Naive B cell (primary cell): ENCODE results near the gene IL17B. TPM values are rescaled to one million over a fixed set of nuclear protein-coding genes. Genes with fewer than 3 reads are reported as not detected.

Experiments used
- ATAC-seq, 2 donors: fragments of 150-1000 bp; cut with Tn5 transposase; 2 replicates each; pipeline ENCODE4 v1.10.0; 2021; ENCODE audit warnings: low read depth in 2 of 2, mild to moderate bottlenecking in 2 of 2, moderate library complexity in 2 of 2
- DNase-seq: peaks from one replicate; pipeline ENCODE4 v3.0.0; 2022
- H3K27ac Mint-ChIP-seq, 6 donors: one replicate each; pipeline ENCODE4 v1.8.0; 2020 to 2022; ENCODE audit warnings: mild to moderate bottlenecking in 6 of 6, mixed read lengths in 6 of 6, moderate library complexity in 5 of 6, inconsistent platforms in 2 of 6
- H3K27me3 Mint-ChIP-seq, 3 donors: one replicate each; pipeline ENCODE4 v1.8.0; 2021 to 2022; ENCODE audit warnings: mixed read lengths in 3 of 3, mild to moderate bottlenecking in 1 of 3
- H3K36me3 Mint-ChIP-seq, 2 donors: one replicate each; pipeline ENCODE4 v1.8.0; 2020 to 2022; ENCODE audit warnings: mixed read lengths in 2 of 2, inconsistent platforms in 1 of 2, mild to moderate bottlenecking in 1 of 2
- H3K4me1 Mint-ChIP-seq, 3 donors: one replicate each; pipeline ENCODE4 v1.8.0; 2020 to 2022; ENCODE audit warnings: mixed read lengths in 3 of 3, inconsistent platforms in 1 of 3, mild to moderate bottlenecking in 1 of 3, moderate library complexity in 1 of 3
- H3K4me3 Mint-ChIP-seq, 8 donors: one replicate each; pipeline ENCODE4 v1.8.0; 2020 to 2022; ENCODE audit warnings: mild to moderate bottlenecking in 8 of 8, mixed read lengths in 8 of 8, moderate library complexity in 8 of 8, inconsistent platforms in 2 of 8
- H3K9me3 Mint-ChIP-seq, 7 donors: one replicate each; pipeline ENCODE4 v1.8.0; 2020 to 2022; ENCODE audit warnings: mixed read lengths in 7 of 7, mild to moderate bottlenecking in 5 of 7, inconsistent platforms in 2 of 7, moderate library complexity in 1 of 7
- polyA plus RNA-seq, 6 donors: library from polyadenylated mRNA; unstranded; fragments of 300-500 nt; fragmentation: Illumina TruSeq; gene quantifications; one replicate each; pipeline ENCODE4 v1.2.3, GENCODE V29; 2021; ENCODE audit warnings: low read depth in 6 of 6

IL17B gene
- polyA plus RNA-seq, 6 donors from 2014 or later: not detected

DNA sequence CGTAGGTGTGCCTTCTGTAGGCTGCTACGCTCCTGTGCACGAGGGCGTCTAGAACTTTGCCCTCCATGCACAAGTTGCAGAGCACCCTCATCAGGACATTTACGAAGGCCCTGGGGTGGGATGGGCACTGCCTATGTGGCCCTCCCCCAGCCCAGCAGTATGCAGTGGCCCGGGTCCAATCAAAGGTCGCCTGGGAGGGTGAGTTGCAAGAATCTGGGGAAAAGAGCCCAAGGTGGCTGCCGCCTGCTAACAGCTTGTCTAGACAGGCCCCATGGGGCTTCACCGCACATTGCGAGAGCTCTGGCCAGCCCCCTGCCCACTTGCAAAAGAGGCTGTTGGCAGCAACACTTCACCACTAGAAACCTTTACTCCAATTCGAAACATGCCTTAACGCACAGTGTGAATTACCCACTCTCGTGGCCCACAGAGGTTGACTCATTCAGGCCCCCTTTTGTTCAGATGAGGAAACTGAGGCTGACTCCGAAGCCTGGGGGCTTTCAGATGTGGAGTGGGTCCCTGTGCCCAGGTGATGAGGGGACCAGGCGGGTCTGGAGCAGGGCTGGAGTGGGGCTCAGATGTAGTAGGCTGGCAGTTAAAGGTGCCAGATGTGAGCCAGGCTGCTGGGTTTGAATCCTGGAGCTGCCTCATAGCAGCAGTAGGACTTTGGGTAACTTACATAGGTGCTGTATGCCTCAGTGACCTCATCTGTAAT is 31.8 kb upstream of the IL17B start:
- Mint-ChIP-seq H3K9me3 (no peaks in the 10 kb centered on the region), H3K27me3 (peaks cover 5 to 27% (median 11%) of the 10 kb centered on the region in 3 donors), H3K4me1 (no peaks in the 10 kb centered on the region), H3K27ac (no peak overlapping the region), H3K4me3 (no peak overlapping the region), H3K36me3 (no peaks in the 10 kb centered on the region)
- no peak for ATAC-seq
- DNase-seq: no peak

DNA sequence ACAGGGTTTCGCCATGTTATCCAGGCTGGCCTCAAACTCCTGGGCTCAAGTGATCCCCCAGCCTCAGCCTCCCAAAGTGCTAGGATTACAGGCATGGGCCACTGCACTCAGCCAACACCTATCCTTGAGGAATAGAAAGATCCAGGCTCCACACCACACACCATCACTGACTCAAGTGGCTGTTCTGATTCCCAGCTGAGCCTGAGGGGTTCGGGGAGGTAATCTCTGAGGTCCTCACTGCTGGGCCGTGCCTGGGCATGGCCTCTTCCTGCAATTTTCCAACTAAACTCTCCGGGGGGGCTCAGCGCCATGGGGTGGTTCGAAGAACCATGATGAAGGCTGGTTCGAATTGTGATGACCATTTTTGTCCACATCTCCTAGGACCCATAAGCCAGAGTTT is 31.0 kb upstream of the IL17B start:
- Mint-ChIP-seq H3K9me3 (no peaks in the 10 kb centered on the region), H3K36me3 (no peaks in the 10 kb centered on the region), H3K27me3 (peaks cover 5 to 27% (median 16%) of the 10 kb centered on the region in 3 donors), H3K4me3 (no peak overlapping the region), H3K27ac (no peak overlapping the region), H3K4me1 (no peaks in the 10 kb centered on the region)
- ATAC-seq (no peak), DNase-seq (no peak)

DNA sequence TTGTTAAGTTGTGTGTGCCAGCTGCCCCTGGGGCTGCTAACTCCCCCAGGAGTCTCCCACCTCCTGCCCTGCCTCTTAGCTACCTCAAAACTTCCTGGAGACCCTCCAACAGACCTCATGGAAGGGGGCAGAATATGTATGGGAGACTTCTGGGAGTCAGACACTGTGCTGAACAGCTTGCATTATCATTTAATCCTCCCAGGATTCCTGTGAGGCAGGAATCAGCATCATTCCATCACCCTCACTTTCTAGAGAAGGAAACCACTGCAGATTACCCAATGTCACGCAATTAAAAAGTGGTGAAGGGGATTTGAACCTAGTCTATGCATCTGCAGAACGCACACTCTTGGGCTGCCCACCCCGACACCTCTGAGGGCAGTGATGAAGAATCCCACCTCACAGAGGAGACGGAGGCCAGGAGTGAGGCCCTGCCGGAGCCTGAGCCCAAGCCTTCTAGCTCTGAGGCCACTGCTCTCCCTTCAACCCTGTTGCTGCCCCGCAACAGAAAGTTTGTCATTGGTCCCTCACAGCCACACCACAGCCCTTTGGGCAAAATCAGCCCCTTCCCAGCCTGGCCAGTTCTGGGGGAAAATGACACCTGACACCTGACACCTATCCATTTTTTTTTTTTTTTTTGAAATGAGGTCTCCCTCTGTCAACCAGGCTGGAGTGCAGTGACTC is 30.3 kb upstream of the IL17B start:
- no peak for ATAC-seq
- Mint-ChIP-seq H3K9me3 (no peaks in the 10 kb centered on the region), H3K36me3 (no peaks in the 10 kb centered on the region), H3K27me3 (peaks cover 5 to 27% (median 10%) of the 10 kb centered on the region in 3 donors), H3K4me1 (no peaks in the 10 kb centered on the region), H3K4me3 (no peak overlapping the region), H3K27ac (no peak overlapping the region)
- no peak for DNase-seq

DNA sequence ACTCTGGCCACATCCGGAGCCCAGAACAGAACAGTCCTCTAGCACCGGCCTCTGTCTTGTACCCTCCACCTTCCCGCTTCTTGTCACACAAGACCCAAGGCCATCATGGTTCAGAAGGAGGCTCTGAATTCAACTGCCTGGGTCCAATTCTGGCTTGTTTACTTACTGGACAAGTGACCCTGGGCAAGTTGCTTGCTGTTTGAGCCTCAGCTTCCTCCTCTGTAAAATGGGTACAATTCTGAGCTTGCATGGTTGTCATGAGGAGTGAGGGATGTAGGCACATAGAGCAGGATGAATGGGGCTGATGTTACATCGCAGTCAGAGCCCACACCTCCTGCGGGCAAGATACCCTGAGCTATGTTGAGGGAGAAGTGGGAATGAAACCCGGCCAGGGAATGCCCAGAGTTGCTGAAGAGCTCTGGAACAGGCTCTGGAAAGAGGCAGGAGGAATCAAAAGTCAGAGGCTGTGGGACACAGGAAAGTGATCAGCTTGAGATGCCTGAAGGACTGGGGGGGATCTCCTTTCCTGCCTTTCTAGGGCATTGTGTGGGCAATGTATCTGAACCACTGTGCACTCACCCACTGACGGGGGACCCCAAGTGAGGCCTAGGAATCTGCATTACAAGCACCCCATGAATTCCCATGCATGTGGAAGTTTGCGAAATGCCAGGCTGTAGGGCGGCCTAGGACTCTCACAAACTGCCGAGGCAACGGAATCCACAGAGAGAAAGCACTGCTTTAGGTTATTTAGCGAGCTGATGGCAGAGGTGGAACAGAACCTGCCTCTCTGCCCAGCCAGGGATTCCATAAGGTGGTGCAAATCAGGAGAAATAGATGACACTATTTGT is 29.4 kb upstream of the IL17B start:
- Mint-ChIP-seq H3K36me3 (no peaks in the 10 kb centered on the region), H3K4me1 (no peaks in the 10 kb centered on the region), H3K9me3 (no peaks in the 10 kb centered on the region), H3K4me3 (peak overlapping the region in 1 of 8 donors; percentile 70), H3K27ac (no peak overlapping the region), H3K27me3 (peaks cover 5 to 31% (median 16%) of the 10 kb centered on the region in 3 donors)
- DNase-seq (no peak), ATAC-seq (no peak)

DNA sequence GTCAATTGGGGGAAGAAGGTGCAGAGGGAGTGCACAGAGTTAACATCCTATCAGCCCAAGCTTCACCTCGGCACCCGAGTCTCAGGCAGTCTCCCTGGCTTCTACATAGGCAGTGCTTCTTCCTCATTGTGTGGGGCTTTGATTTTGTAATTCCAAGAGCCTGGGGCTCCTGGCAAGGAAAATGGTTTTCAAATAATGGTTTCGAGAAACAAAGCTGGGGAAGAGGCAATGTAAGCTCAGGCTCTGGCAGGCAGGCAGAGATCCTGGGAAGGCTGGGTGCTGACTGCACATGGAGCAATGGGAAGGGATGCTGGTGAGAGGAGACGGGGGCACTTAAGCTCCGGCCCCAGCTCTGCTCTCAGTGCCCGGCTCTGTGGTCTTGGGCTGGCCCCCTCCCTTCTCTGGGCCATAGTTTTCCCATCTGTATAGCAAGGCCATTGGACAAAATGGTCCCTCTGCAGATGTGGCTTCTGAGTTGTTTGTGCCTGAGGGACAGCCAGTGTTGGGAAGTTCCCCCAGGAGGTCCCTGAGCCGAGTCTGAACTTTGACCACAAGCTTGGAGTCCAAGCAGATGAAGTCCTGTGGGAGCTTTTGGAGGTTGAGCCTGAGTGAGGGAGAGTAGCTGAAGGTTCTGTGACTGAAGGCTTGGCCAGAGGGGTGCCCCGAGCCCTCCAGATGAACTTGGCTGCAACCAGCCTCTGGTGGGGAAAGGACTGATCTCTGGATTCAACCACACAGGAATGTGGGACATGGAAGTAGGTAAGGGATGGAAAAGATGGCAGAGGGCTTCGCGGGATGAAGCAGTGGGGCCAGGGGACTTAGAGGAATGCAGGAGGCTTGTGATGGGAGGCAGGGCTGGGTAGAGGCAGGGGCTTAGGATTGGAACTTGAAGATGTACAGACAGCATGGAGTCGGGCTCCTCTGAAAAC is 28.5 kb upstream of the IL17B start:
- Mint-ChIP-seq H3K27ac (peak overlapping the region in 1 of 6 donors; percentile 60), H3K9me3 (no peaks in the 10 kb centered on the region), H3K4me3 (peak overlapping the region in 1 of 8 donors; percentile 70), H3K36me3 (no peaks in the 10 kb centered on the region), H3K27me3 (peaks cover 5 to 23% (median 16%) of the 10 kb centered on the region in 3 donors), H3K4me1 (no peaks in the 10 kb centered on the region)
- ATAC-seq (no peak), DNase-seq (no peak)

DNA sequence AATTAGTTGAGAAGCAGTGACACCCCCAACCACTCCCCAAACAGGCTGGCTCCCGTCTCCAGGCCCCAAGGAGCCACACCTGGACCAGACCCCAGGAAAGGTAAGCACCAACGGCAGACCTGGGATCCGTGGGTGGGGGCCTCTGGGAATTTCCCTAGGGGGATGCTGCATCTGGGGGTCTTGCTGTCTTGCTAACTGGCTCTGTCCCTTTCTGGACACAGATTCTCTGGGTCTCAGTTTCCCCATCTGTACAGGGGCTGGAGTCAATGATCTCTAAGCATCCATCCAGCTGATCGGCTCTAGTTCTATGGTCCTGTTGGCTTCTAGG is 27.9 kb upstream of the IL17B start:
- Mint-ChIP-seq H3K36me3 (no peaks in the 10 kb centered on the region), H3K27ac (peak overlapping the region in 2 of 6 donors; percentile 58 to 60), H3K4me1 (no peaks in the 10 kb centered on the region), H3K27me3 (peaks cover 5 to 23% (median 16%) of the 10 kb centered on the region in 3 donors), H3K4me3 (no peak overlapping the region), H3K9me3 (no peaks in the 10 kb centered on the region)
- ATAC-seq (no peak), DNase-seq (no peak)

DNA sequence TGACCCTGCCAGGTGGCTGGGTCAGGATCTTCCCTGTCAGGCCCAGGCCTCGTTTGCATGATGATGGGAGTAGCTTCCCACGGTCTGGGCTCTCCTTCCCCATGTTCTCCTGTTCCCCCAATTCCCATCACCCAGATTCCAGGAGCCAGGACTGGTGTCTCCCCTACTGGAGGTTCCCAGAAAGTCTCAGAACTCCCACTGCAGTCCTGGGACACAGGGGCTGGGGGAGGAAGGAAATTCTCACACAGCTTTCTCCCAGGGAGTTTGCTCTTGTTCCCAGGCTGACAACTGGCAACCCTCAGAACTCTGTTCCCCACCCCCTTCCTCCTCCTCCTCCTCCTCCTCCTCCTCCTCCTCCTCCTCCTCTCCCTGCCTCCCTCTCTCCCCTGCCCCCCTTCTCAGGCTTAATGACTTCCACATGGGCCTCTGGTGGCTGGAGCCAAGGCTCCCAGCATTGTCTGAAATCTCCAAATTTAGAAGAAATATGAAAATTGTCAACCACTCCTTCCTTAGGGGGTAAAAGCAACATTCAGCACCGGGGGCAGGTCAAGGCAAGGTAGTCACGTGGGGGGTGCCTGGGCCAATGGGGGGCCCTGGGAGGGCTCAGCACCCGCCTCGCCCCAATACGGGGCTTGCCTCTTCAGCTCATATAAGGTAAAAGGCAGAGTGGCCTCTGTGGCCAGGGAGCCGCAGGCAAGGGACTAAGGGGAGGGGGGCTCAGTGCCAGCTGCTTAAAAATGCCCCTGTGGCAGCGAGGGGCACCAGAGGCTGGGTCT is 27.3 kb upstream of the IL17B start:
- no peak overlapping the region for H3K4me3 Mint-ChIP-seq
- H3K9me3 Mint-ChIP-seq: no peaks in the 10 kb centered on the region
- H3K36me3 Mint-ChIP-seq: no peaks in the 10 kb centered on the region
- H3K27ac Mint-ChIP-seq: no peak overlapping the region
- no peak for ATAC-seq
- H3K27me3 Mint-ChIP-seq: peaks cover 5 to 23% (median 16%) of the 10 kb centered on the region in 3 donors
- H3K4me1 Mint-ChIP-seq: no peaks in the 10 kb centered on the region
- no peak for DNase-seq

DNA sequence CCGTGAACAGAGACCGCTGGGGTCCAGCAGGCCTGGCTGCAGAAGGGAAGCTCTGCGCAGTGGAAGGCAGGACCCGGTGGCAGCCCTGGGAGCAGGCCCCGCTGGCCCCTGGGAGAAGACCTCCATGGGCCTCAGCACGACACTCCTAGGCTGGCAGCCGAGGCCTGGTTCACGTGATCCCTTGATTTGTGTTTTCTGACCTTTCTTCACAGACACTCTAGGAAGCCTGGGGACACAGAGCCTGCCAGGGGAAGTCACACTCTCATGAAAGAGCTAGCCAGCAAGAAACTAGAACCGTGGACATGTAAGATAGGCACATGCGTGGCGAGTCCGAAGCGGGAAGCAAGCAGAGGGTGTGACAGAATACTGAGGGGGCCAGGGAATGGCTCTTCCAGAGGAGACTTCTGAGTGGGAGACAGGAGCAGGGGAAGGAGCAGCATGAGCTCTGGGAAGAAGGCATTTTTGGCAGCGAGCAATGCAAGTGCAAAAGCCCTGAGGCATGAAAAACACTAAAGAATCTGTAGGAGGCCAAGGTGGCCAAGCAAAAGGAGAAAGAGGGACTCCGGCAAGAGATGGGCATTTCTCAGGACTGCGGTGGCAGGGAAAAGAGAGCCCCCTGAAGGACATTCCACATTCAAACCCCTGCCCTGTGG is 26.6 kb upstream of the IL17B start:
- Mint-ChIP-seq H3K4me3 (no peak overlapping the region), H3K9me3 (peaks cover 0 to 3% (median 0%) of the 10 kb centered on the region in 7 donors), H3K27ac (peak overlapping the region in 2 of 6 donors; percentile 77 to 90), H3K27me3 (peaks cover 5 to 23% (median 16%) of the 10 kb centered on the region in 3 donors), H3K36me3 (no peaks in the 10 kb centered on the region), H3K4me1 (no peaks in the 10 kb centered on the region)
- DNase-seq (no peak), ATAC-seq (no peak)

DNA sequence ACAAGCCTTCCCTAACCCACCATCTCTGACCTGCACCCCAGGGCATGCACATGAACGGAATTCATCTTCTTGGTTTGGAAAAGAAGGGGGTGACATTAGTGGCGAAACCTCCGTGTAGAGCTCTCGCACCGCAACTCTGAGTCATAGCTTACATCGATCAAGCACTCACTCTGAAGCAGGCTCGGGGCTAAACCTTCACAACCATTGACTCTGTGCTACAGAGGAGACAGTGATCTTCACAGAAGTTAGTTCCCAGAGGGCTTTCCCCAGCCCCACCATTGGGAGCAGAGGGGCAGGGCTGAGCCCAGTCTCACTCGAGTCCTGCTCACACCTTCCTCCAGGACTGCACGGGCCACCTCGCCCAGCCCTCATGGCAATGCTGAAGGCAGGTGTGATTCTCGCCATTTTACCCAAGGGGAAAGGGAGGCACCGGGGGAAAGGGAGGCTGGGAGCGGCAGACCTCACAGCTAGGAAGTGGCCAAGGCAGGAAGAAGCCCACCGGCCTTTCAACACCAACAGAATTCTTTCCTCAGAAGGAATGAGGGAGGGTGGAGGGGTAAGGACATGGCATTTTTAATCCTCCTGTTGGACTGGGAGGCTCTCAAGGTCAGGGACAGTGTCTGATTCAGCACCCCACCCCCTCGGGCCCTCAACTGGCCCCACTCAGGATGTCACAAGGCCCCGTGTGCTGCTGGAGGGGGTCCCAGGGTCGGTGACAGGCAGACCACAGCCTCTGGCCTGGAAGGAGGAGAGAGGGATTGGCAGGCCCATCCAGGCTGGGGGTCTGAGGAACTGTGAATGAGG is 25.9 kb upstream of the IL17B start:
- H3K27ac Mint-ChIP-seq: no peak overlapping the region
- peaks cover 5 to 23% (median 16%) of the 10 kb centered on the region in 3 donors for H3K27me3 Mint-ChIP-seq
- peaks cover 0 to 3% (median 0%) of the 10 kb centered on the region in 7 donors for H3K9me3 Mint-ChIP-seq

DNA sequence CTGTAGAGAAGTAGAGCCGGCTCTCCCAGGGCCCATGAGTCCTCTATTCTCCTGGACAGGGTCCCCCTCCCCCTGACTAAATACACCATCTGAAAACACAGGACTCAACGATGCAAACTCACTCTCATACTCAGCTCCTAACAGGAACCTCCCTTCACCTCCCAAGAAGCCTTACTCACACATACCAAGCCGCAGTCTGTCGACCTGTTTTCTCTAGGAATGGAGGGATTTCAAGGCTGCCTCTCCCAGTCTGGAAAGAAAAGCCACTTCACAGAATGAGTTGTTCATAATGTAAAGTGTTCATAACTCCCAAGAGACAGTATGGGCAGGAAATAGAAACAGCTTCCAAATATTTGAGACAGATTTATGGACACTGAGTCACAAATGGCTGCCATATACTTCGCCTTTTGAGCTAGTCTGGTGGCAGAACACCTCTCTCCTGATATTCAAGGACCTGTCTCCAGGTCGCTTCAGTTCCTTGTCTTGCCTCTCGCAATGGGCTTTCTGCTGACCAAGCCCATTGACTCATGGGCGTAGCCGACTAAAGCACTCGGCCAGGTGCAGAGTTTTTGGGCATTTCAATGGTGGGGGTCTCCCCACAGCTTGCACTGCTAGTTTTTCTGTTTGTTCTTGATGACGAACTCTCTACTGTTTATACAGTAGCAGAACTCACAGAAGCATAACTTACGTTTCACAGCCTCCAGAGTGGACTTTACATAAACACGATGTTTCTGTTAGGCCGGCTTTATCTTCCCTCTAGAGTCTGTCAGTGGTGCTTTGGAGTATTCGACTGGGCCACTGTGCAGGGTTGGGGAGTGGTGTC is 25.0 kb upstream of the IL17B start:
- no peak overlapping the region for H3K4me3 Mint-ChIP-seq
- H3K9me3 Mint-ChIP-seq: peaks cover 0 to 3% (median 0%) of the 10 kb centered on the region in 7 donors
- no peak for ATAC-seq
- no peak overlapping the region for H3K27ac Mint-ChIP-seq
- H3K4me1 Mint-ChIP-seq: no peaks in the 10 kb centered on the region
- H3K36me3 Mint-ChIP-seq: no peaks in the 10 kb centered on the region
- no peak for DNase-seq
- H3K27me3 Mint-ChIP-seq: peaks cover 5 to 23% (median 16%) of the 10 kb centered on the region in 3 donors

More for the DNA sequence above, 25.9 kb upstream of the IL17B start:
- Mint-ChIP-seq H3K4me3 (no peak overlapping the region), H3K36me3 (no peaks in the 10 kb centered on the region), H3K4me1 (no peaks in the 10 kb centered on the region)
- no peak for ATAC-seq
- no peak for DNase-seq

DNA sequence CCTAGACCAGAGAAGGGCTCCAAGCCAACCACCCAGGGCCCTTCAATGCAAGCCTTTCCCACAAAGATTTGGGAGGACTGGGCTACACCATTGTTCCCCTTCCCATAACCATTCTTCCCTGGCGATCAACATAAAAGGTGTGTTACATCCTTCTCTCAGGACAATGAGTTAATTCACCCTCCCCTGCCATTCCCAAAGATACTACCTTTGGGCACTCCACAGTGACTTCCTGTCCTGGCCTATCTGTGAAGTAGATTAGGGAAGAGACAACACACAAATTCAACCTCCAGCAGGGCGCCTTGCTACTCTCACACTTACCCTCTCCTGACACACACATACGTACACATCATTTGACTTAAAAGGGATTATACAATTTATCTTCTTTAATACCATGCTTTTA is 23.2 kb upstream of the IL17B start:
- H3K27me3 Mint-ChIP-seq: peaks cover 11 to 27% (median 14%) of the 10 kb centered on the region in 3 donors
- no peak for DNase-seq
- H3K4me3 Mint-ChIP-seq: no peak overlapping the region
- H3K36me3 Mint-ChIP-seq: no peaks in the 10 kb centered on the region
- H3K27ac Mint-ChIP-seq: no peak overlapping the region
- ATAC-seq: no peak
- H3K4me1 Mint-ChIP-seq: no peaks in the 10 kb centered on the region
- H3K9me3 Mint-ChIP-seq: peaks cover 0 to 3% (median 0%) of the 10 kb centered on the region in 7 donors
